ENCODE data around the gene FAF1.

DNA sequence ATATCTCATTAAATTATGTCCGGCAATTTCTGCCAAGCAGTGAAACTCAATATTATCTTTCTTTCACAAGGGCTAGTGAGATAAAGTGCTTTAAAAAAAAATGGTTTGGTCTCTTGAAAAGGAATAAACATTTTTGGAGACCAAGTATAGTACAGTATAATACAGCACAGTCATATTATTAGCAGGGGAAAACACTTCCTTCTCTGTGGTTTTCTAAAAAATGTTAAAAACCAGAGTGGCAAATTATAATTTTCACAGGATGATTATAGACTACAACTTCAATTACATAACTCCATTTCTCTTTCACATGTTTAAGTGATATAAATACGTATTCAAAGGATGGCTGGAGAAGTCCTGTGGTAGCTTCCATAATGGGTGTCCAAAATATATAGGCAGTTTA, 366.6 kb downstream of the FAF1 start:
- TF ChIP-seq RAD21 (IDR thresholded peaks at IDR 0.05 in 1 of 2, conservative IDR thresholded peaks at IDR 0.05 in 1 of 2; ENCODE audit: low read depth in 2 of 2, low read length in 2 of 2), result no peak
- TF ChIP-seq, protein P1, sequence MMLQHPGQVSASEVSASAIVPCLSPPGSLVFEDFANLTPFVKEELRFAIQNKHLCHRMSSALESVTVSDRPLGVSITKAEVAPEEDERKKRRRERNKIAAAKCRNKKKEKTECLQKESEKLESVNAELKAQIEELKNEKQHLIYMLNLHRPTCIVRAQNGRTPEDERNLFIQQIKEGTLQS (IDR thresholded peaks at IDR 0.05; ENCODE audit: insufficient read depth, low read depth, low read length), result no peak
- TF ChIP-seq CTCF (IDR thresholded peaks at IDR 0.05; ENCODE audit: control extremely low read depth in 1 of 3, insufficient read depth in 1 of 3, low read depth in 1 of 3, low read length in 3 of 3), result no peak
- no peak for TF ChIP-seq KDM1A (IDR thresholded peaks at IDR 0.05; ENCODE audit: borderline replicate concordance, low read length)
- no peak for TF ChIP-seq BRCA1 (IDR thresholded peaks at IDR 0.05; ENCODE audit: low read depth, low read length)
- TF ChIP-seq YY1 (IDR thresholded peaks at IDR 0.05; ENCODE audit: low read depth, low read length), result no peak
- TF ChIP-seq CEBPB (IDR thresholded peaks at IDR 0.05; ENCODE audit: low read depth, low read length), result no peak
- TF ChIP-seq SRF (IDR thresholded peaks at IDR 0.05; ENCODE audit: low read depth, low read length), result no peak
- no peak for TF ChIP-seq POLR2A (IDR thresholded peaks at IDR 0.05; ENCODE audit: control extremely low read depth in 1 of 2, low read depth in 2 of 2, low read length in 2 of 2)
- TF ChIP-seq KDM5A (IDR thresholded peaks at IDR 0.05; ENCODE audit: low read length), result no peak
- TF ChIP-seq, protein P2, sequence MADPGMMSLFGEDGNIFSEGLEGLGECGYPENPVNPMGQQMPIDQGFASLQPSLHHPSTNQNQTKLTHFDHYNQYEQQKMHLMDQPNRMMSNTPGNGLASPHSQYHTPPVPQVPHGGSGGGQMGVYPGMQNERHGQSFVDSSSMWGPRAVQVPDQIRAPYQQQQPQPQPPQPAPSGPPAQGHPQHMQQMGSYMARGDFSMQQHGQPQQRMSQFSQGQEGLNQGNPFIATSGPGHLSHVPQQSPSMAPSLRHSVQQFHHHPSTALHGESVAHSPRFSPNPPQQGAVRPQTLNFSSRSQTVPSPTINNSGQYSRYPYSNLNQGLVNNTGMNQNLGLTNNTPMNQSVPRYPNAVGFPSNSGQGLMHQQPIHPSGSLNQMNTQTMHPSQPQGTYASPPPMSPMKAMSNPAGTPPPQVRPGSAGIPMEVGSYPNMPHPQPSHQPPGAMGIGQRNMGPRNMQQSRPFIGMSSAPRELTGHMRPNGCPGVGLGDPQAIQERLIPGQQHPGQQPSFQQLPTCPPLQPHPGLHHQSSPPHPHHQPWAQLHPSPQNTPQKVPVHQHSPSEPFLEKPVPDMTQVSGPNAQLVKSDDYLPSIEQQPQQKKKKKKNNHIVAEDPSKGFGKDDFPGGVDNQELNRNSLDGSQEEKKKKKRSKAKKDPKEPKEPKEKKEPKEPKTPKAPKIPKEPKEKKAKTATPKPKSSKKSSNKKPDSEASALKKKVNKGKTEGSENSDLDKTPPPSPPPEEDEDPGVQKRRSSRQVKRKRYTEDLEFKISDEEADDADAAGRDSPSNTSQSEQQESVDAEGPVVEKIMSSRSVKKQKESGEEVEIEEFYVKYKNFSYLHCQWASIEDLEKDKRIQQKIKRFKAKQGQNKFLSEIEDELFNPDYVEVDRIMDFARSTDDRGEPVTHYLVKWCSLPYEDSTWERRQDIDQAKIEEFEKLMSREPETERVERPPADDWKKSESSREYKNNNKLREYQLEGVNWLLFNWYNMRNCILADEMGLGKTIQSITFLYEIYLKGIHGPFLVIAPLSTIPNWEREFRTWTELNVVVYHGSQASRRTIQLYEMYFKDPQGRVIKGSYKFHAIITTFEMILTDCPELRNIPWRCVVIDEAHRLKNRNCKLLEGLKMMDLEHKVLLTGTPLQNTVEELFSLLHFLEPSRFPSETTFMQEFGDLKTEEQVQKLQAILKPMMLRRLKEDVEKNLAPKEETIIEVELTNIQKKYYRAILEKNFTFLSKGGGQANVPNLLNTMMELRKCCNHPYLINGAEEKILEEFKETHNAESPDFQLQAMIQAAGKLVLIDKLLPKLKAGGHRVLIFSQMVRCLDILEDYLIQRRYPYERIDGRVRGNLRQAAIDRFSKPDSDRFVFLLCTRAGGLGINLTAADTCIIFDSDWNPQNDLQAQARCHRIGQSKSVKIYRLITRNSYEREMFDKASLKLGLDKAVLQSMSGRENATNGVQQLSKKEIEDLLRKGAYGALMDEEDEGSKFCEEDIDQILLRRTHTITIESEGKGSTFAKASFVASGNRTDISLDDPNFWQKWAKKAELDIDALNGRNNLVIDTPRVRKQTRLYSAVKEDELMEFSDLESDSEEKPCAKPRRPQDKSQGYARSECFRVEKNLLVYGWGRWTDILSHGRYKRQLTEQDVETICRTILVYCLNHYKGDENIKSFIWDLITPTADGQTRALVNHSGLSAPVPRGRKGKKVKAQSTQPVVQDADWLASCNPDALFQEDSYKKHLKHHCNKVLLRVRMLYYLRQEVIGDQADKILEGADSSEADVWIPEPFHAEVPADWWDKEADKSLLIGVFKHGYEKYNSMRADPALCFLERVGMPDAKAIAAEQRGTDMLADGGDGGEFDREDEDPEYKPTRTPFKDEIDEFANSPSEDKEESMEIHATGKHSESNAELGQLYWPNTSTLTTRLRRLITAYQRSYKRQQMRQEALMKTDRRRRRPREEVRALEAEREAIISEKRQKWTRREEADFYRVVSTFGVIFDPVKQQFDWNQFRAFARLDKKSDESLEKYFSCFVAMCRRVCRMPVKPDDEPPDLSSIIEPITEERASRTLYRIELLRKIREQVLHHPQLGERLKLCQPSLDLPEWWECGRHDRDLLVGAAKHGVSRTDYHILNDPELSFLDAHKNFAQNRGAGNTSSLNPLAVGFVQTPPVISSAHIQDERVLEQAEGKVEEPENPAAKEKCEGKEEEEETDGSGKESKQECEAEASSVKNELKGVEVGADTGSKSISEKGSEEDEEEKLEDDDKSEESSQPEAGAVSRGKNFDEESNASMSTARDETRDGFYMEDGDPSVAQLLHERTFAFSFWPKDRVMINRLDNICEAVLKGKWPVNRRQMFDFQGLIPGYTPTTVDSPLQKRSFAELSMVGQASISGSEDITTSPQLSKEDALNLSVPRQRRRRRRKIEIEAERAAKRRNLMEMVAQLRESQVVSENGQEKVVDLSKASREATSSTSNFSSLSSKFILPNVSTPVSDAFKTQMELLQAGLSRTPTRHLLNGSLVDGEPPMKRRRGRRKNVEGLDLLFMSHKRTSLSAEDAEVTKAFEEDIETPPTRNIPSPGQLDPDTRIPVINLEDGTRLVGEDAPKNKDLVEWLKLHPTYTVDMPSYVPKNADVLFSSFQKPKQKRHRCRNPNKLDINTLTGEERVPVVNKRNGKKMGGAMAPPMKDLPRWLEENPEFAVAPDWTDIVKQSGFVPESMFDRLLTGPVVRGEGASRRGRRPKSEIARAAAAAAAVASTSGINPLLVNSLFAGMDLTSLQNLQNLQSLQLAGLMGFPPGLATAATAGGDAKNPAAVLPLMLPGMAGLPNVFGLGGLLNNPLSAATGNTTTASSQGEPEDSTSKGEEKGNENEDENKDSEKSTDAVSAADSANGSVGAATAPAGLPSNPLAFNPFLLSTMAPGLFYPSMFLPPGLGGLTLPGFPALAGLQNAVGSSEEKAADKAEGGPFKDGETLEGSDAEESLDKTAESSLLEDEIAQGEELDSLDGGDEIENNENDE (IDR thresholded peaks at IDR 0.05; ENCODE audit: insufficient replicate concordance, low read length), result no peak

Measured in H1 (cell line).